Fibroblast of peridontal ligament (primary cell): ENCODE results near the gene DCC.

Experiments used
- DNase-seq: peaks from one replicate; pipeline ENCODE4 v3.0.0-alpha.2; 2010; ENCODE audit errors: extremely low read depth

The DCC gene

GRCh38 chr18:52427521-52428175 is 87.7 kb downstream of the DCC start:
- no peak for DNase-seq

DNA sequence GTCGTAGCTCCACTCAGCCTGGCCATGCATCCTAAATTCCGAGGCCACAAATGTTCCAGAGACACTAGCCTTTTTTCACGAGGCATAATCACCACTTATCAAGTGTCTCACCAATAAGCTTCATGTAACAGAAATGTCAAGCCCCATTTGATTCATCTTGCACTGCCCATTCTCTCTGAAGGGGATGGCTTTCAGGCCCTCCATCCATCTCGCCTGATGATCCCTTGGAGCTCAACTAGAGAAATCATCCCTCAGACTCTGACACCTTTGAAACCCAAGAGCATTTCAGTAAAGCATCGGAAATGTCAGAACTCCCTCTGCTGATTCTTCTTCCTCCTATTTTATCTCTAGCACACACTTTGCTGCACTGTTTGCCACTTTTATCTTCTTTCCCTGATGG is 91.7 kb downstream of the DCC start:
- no peak for DNase-seq

GRCh38 chr18:52433797-52434196 is 93.8 kb downstream of the DCC start:
- no peak for DNase-seq

DNA sequence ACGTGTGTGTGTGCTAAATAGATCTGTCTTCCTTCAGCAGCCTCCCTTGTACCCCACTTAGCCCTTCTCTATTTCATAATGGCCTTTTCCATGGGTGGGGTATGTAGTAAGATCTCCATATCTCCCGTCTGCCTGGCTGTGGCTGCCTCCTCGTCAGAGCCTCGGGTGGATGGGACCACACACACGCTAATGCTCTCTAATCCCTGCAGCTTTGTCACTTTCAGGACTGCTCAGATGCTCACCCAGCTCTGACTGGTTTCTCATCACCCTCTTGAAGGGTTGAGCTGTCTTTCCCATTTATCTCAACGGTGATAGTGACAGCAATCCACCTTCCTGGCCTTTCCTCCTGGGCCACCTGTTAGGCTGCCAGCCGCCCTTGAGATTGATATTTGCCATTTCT is 95.3 kb downstream of the DCC start:
- no peak for DNase-seq

- DNase-seq, result no peak
These were observed 97.2 kb downstream of the DCC start for GRCh38 chr18:52437161-52437560.

DNA sequence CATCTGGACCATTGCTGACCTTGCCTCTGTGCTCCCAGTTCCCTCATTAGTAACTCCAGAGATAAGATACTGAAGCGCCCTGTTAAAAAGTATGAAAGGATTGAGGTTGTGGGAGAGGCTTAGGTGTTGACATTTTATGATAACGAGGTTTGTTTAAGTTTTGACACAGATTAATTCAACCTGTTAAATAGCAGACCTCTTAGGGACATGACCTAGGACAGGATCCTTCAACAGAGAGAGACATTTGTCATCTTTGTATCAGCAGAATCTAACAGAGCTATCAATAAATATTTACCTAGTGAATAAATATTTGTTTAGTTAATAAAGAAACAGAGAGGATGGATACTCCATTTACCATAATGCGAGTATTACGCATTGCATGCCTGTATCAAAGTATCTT is 99.5 kb downstream of the DCC start:
- no peak for DNase-seq

DNA sequence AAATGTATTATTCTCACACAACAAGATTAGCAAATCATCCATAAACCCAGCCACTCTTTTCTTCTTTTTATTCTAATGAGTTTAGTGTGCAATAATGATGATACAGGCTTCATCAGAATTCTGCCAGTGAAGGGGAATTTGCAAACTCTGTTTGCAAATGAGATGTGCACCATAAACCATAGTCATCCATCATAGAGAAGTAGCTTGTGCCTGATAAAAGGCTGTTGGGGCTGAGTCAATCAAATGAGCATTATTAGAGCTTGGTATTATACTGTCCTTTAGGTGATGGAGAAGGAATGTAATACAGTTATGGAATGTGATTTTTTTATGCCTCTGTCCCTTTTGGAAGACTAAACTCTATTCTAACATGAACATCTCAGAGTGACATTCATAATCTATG is 101.8 kb downstream of the DCC start:
- DNase-seq, result no peak

DNA sequence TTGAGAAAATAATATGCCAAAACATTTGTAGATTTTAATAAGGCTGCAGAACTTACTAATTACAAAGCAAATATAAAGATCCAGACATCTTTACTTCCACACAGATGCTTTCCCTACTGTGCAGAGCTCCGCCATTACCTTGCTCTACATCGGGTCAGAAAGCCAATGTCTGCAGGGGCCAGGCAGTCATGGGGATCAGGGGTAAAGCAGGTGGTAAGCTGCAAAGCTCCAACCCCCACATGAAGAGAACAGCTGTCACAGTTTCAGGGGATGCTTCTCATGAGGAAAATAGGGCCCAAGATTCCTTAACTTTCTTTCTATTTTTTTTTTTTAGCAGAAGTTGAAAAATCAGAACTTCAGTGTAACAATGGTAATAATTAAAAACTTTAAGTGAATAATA is 102.7 kb downstream of the DCC start:
- DNase-seq, result no peak

- no peak for DNase-seq
These were observed 111.3 kb downstream of the DCC start for GRCh38 chr18:52451256-52451655.

- DNase-seq, result no peak
These were observed 111.9 kb downstream of the DCC start for GRCh38 chr18:52451851-52452250.

- no peak for DNase-seq
These were observed 112.4 kb downstream of the DCC start for GRCh38 chr18:52452427-52452826.

- DNase-seq, result no peak
These were observed 119.9 kb downstream of the DCC start for GRCh38 chr18:52459890-52460289.

GRCh38 chr18:52462853-52463252 is 122.9 kb downstream of the DCC start:
- DNase-seq, result no peak

DNA sequence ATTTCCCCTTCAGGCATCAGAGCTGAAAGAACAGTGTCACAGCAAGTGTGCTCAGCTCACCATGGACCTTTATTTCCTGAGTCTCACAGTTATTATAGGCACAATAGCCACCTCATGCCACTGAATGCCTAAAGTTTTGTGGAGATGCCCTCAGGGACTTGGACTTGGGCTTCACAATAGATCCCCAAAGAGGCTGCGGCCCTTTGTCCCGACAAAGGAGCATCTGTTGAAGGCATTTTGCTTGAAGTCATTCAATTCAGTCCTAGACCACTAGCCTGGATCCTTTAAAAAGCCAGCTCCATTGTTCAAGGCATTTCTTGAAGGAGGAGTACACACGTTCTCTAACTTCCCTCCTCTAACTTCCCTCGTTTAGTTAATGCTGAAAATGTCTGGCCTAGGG is 125.4 kb downstream of the DCC start:
- DNase-seq, result no peak

GRCh38 chr18:52468496-52468895 is 128.5 kb downstream of the DCC start:
- DNase-seq, result no peak

GRCh38 chr18:52475325-52475724 is 135.3 kb downstream of the DCC start:
- DNase-seq, result no peak

DNA sequence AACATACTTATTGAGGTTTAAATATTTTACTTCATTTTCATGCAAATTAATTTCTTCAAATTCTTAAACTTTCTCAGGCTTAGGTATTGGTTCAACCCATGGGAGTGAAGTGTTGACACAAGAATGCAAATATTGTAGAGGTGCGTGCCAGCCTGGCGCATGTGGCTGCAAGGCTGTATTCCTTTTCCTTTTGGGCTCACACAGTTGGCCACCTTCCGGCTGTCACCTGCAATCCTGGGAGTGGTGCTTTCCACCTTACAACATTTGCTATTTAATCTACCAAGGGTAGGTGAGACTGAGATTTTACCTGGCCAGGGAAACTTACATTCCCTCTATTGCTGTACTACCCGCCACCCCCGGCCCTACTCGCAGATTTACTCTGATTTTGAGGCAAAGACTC is 141.1 kb downstream of the DCC start:
- DNase-seq, result no peak

DNA sequence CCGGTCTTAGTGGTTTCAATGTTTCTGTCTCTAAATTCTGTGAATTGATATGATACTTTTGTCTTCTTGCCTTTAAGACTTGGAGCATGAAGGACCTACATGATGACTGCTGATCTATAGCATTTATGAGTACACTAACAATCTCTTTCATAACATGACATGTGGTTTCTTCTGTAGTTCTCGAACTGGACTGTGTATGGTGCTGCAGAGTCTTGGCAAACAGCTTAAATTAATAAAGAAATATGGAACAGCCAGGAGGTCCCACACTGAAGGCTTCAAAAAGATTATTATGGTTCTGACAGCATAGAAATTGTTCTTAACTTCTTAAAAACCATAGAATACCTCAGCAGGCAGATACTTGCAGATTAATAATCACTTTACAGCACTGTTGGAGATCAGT is 145.0 kb downstream of the DCC start:
- DNase-seq, result no peak

DNA sequence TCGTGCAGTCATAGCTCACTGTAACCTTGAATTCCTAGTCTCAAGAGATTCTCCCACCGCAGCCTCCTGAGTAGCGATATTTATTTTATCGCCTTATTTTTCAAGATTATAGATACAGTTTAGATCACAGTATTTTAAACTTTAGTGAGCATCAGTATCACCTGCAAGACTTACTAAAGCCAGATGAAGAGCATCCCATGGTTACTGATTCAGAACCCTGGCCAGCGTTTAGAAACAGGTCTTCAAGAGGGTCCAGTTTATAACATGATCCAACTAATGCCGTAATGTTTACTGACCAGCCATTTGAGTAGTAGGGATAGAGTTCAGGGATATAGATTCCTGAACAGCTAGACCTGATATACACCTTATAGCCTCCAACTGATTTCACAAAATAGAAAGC is 146.1 kb downstream of the DCC start:
- DNase-seq, result no peak

DNA sequence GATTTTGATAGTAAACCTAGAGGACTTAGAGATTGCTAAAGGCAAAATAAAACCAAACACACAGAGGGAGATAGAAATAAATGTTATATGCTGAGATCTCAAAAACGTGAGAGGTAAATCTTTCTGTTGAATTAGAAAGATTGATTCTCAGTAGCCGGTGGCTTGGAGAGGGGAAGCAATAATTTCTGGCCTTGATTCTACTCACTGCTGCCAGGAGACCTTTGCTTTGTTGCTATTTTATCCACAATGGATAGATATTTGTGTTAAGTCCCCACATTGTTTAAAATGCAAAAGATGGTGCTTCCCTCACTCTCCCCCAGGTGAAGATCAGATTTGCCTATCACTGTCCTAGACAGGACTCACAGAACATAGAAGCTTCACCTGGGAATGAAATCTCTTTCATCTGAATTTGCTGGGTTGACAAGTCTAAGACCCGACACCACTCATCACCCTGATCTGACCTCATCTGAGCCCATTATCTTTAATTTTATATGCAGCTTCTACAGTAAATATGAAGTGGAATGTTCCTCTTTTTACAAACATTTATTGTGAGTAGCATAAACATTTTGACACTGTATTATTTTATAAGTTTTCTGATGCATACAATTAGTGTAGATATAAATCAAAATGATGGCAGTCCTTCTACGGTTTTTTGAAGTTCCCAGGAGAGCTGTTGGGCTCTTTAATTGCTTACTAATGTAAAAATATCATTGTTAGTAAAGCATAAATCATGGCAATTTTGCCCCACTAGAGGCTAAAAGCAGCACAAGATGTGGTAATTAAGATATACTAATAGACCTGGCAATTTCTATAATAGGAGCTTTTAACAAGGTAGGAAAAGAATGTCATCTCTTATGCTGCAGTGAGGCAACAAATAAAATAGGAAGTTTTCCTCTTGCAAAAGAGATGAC is 149.7 kb downstream of the DCC start:
- DNase-seq, result no peak

- DNase-seq, result no peak
These were observed 156.4 kb downstream of the DCC start for GRCh38 chr18:52496426-52496825.

- no peak for DNase-seq
These were observed 159.0 kb downstream of the DCC start for GRCh38 chr18:52499016-52499415.

DNA sequence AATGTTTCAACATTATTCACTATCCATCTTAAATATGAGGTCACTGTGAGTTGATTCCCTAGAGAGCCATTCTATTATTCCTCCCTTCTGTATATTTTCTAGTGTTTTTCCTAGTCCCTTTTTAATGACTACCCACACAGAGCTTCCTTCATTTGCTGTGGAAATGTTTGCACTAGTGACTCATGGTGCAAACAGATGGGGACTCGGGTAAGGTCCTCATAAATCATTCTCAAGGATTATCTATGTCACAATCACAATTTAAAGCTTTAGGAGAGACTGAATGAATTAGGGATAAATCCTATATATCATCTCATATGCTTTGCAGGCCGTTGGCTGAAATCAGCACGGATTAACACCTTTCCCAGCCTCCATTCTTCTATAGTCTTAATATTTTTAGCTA is 159.6 kb downstream of the DCC start:
- no peak for DNase-seq
